HG03439 (cell line): ENCODE results near the gene CERK.

Source experiments
- ATAC-seq: cut with Tn5 transposase; IDR thresholded peaks from one replicate; pipeline ENCODE4 v1.9.1; 2021; ENCODE audit warnings: mild to moderate bottlenecking, moderate library complexity; ENCODE audit not compliant: unreplicated experiment

CERK gene

DNA sequence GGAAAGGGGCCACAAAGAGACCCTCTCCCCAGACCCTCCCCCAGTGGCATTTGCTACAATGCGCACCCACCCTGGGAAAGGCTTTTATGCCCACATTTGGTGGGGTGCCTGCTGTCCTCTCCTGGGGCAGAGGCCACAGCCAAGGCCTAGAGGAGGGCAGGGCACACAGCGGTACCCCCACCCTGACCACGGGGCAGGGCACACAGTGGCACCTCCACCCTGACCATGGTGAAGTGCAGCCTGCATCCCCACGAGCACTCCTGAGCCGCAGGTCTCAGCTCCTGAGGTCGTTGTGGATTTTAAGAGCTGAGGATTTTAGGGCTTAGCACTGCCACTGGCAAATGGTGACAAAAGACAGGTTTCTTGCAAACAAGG is 34.1 kb downstream of the CERK start:
- no peak for ATAC-seq

DNA sequence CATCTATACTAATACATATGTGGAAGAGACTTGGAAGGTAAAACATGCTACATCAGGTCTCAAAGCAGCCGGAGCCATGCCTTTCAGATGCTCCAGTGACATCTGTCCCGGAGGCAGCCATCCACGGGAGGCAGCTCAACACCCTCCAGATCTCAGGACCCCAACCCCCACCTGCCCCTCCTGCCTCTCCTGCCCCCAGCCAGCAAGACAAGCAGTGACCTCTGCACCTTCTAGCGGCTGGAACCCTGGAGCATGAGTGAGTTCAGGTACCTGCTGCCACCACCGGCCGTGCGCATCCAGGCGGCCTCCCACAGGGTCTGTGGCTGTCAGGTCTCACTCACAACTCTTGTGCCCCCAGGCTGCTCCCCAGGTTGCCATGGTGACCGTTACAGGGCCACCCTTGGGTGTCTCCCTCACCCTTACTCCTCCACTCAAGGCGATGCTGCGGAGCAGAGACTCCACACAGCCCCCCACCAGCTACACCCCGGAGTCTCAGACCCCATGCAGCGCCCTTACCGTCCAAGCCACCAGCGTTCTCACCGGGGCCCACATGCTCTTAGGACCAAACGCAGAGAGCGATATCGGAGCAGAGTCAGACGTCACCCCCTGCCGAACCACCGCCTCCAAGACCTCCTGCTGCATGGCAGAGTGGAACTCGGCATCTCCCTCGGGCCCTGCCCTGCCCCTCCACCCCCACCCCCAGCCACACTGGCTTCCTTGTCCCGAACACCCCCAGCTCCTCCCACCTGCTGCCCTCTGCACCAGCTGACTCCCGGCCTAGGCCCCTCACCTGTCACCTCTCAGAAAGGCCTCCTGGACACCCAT is 34.7 kb downstream of the CERK start:
- ATAC-seq, result no peak

DNA sequence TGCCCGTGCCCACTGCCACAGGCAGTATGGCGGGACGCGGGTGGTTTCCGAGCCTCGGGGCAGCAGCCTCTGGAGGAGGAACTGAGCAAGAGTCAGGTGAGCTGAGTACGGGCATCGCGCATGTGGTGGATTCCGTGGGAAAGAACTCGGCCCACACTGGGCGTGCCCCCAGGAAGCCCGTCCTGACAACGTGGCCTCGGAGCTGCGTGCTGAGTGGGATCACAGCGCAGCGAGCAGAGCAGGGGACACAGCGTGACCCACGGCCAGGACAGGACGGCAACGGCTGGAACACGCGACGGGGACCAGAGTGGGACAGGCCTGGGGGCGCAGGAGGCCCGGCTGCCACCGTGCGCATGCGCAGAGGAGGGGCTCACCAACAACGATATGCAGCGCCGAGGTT is 36.8 kb downstream of the CERK start:
- no peak for ATAC-seq

DNA sequence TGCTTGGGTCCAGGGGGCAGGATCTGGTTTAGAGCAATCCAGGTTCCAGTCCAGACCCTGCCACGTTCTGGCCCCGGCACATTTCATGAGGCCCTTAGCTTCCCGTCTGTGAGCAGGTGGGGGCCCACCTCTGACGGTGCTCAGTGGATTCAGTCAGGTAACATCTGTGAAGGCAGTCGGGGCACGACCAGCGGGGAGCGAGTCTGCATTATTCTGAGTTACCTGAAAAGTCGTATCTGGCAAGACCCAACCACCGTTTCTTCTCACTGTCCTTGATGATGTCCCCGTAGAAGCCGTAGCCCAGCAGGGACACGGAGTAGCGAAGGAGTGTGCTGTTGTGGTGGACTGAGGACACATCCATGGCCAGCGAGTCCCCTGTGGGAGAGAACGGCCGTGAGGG is 39.0 kb downstream of the CERK start:
- ATAC-seq, result no peak

DNA sequence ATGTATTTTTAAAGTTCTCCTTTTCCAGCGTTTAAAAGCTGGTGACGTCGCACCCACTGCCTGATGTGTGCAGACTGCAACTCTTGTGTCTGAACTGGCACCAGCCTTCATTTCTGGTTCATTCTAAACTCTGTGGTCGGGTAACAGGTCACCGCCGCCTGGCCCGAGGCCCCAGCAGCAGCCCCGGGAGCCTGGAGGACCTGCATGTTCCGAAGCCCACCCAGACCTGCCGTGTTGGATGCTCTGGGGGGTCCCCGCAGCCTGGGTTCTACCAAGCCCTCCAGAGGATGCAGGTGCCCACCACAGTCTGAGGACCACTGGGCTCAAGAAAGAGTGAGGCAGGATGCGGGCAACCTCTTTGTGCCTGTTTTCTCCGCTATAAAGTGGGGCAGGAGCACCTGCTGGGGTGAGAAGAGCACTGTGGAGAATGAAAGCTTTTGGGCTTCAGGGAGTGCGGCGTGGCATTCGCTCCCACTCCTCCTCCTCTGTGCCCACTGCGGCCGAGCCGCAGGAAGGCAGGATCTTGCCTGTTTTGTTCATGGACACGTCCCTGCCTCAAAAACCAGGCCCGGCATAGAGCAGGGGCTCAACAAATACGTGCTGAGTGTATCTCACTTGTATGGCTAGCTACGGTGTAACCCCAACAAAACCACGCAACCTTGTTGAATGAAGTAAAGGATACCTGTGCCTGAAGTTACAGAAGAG is 40.1 kb downstream of the CERK start:
- ATAC-seq, result no peak

DNA sequence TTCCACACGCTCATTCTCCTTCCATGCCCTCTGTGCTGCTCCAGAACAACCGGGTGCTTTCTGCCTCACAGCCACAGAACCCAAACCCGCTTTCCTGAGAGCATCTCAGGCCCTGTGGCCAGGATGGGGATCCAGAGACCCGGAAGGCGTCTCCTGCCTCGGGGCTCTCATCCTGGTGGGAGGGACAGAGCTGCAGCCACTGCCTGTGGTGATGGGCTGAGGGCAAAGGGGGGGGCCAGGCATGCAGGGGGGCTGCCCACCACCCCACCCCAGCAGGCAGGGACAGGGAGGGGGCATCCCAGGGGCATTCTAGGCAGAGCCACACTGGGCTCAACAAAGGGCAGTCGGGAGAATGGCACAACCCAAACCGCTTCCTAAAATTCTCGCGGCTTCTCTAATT is 41.4 kb downstream of the CERK start:
- ATAC-seq, result no peak

DNA sequence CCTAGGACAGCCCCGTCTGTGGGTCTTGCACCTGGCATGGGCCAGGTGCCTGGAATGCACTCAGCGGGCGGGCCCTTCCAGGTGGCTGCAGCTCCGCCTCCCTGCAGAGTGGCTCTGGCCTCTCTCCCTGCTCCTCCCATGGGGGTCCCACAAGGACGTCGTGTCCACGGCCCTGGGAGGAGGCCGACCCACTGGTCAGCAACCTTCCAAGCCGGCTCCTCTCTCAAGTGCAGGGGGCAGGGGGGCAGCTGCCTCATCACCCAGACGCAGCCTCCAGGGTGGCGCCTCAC is 41.9 kb downstream of the CERK start:
- ATAC-seq, result no peak

DNA sequence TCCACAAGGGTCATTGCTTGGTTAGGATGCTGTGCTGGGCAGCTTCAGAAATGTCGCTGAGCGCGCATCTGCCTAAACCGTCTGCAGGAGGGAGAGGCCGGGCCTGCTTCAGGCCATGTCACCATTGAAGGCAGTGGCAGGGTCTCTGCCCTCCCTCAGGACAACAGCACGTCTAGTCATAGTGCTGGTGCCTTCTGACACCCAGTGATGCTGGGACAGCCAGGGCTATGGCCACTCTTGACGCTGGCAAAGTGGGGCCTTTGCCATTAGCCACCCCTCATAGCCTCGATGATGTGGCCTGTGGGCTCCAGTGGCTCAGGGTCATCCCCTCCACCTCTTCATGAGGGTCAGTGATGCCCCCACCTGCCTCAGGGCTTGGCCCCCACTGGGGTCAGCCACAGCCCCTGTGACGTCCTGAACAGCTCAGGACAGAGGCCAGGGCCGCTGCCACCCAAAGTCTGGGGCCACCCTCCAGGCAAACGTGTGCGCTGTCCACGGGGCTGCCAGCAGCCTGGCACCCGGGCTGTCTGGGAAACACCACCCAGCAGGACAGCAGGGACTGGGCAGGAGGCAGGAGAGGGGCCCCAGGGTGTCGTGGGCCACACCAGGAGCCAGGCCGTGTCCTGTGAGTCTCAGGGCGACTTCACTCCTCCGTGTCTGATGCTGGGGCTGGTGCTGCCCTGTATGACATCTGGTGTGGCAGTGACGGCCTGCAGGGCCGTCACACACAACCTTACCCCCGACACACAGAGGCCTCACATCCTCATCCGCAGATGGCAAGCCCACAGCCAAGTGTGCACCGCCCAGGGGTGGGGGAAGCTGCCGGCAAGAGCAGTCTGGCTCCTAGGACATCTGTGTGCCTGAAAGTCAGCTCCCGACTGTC is 42.5 kb downstream of the CERK start:
- no peak for ATAC-seq

DNA sequence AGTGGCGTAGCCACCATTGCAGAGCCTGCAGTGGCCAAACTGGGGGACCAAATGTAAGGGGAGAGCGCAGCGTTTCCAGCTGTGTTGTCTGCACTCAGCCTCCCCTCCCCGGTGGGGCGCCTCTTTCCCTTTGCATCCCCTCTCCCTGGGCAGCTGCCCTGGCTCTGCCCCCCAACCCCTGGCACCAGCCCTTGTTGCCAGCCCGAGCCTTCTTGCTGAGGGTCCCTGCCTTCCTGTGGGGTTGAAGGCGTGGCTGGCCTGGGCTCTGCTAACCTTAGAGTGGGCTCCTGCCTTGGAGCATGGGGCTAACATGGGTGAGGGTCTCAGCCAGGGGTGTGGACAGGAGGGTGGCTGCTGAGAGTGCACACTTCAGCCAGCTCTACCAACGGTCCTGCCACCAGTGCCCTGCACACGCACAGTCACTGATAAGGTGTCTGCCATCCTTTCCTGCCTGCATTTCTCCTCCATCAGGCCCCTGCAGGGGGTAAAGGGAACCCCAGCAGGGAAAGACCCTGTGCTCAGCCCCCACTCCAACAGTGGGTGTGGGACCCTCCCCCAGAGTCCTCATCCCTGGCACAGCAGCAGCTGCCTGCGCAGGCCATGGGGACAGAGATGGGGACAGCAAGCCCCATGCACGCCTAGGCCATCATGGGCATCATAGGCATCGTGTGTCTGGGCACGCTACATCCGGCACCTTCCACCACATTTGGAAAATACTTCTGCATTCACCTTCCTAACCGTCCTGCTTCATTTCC is 43.5 kb downstream of the CERK start:
- ATAC-seq, result no peak

DNA sequence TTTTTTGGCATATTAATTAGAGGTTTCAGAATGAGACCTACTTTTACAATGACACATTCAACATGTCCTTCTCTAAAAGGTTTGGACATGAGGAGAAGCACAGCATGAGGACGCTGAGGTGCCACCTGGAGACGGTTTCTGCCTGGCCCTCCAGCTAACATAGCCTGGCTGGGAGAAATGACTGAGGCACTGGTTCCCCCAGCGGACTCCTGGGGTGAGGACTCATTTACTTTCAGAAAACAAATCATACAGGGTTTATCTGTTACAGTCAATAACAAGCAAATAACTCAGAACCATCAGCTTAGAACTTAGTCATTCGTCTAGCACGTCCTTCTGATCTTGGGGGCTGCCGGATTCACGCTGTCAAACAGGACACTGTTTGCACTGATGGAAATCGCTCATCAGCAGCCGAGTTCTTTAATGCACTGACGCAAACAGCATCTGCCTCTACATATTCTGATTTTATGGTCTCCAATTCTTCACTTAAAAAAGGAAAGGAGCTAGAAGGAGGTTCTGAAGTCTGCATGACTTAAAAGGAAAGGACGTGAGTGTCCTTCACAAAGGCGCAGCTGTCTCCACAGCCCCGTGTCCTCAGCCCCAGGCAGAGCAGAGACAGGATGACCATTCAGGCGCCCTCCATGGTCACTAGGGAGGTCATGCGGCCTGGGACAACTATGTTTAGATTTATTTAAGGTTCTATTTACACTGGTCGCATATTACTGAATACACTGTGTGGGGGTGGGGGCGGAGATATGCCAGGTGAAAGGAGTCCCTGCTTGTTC is 44.2 kb downstream of the CERK start:
- ATAC-seq, result no peak

DNA sequence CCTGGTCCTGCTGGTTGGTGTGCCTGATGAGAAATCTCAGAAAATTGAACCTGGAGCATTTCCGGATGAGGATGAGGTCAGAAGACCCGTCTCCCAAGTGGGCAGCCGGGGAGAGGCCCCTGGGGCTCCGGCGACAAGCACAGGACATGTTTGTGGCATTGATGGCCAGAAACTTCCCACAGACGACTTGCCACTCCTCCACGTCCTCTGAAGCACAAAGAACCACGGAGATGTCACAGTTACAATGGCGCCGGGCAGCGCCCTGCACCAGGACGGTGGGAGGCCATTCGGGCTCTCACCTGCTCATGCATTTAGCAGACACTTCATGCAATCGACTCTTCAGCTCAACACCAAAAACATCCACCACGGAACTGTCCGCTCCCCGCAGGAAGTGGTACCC is 46.5 kb downstream of the CERK start:
- no peak for ATAC-seq

DNA sequence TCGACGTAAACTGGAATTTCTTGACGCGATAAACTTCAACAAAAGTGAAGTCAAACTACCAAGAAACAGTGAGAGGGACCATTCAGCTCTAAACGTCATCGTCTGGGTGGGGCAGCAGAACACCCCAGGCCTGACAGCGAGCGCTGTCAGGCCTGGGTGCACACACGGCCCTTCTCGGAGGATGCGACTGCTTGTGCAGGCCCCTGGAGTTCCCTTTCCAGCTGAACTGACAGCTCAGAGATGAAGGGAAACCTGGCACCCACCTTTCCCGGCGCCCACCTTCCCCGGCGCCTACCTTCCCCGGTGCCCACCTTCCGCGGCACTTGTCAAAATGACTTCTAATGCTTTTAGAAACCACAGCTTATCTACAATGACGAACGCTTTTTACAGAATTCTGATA is 47.9 kb downstream of the CERK start:
- ATAC-seq, result no peak

DNA sequence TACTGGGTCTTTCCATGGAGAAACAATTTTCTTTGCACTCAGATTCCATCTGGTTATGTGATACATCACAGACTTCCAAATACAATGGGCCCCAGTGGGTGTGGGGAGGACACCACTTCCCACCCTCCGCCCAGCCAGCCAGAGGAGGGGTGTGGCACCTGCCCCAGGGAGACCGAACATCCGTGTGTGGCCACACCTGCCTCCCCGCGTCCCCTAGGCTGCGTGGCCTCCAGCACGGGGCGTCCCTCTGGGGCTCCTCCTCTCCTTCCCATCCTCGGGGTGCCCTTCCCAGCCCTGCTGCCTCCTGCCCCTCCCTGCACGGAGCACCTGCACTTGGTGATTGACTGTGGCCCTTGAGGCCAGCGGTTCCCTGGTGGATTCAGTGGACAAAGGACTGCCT is 49.1 kb downstream of the CERK start:
- ATAC-seq, result no peak

DNA sequence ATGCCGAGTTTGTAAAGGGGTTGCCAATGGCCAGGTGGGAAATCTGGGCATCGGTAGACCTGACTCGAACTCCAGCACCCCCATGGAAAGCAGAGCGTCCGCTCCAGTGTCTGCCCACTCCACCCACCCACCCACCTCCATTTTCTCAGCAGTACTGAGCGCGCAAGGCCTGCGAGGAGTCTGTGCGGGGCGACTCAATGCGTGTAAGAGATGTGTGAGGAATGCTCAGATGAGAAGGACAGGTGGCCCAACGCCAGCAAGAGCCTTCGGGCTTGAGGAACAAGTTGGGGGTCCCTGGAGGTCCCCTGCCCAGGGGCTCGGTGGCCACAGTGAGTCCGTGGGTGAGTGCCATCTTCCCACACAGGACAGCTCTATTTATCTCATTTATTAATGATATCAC is 50.6 kb downstream of the CERK start:
- no peak for ATAC-seq

DNA sequence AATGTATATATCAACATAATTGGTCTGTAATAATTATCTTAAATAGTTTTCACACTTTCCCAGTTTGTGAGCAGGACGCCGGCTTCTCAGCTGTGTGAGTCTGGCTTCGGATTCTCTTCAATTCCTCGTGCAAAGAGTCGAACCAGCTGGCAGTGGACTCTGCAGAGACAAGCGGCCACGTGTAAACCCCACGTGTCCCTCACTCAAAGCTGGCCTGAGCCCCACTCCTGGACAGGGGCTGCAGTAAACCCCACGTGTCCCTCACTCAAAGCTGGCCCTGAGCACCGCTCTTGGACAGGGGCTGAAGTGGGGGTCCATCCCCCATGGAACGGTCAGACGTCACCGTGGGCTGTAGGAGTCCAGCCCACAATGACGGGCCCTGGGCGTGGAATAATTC is 51.0 kb downstream of the CERK start:
- ATAC-seq, result no peak

DNA sequence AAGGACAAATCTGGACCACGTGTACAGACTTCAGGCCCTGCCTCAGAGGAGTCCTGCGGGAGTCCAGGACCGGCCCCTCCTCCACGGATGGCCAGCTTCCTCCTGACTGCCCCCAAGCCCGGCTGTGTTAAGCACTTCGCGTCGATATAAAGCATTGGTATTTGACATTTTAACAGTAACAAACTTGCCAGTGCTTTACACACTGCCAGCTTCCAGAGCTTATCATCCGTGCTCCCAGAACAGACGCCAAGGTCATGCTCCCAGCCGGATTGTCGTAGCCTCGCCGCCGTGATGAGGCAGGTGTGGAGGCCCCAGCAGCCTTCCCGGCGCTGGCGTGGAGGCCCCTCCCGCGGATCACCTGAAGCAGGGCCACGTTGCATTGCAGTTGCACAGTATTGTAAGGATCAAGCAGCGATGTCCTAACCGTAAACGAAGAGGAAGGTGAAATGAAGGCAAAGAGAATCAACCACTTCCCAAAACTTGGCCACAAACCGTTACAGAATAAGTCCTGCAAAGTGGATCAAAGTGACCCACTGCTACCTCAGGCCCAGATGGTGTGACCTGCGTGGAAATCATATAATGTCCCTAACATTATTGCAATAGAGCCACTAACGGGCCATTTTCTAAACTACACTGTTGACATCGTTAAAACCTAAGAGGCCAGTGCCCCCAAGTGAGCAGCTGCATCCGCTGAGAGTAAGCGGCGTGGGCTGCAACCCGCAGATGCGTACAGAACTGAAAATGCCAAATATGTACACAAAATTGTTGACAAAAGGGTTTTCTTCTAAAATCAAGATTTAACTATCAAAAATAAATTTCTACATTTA is 51.6 kb downstream of the CERK start:
- no peak for ATAC-seq

DNA sequence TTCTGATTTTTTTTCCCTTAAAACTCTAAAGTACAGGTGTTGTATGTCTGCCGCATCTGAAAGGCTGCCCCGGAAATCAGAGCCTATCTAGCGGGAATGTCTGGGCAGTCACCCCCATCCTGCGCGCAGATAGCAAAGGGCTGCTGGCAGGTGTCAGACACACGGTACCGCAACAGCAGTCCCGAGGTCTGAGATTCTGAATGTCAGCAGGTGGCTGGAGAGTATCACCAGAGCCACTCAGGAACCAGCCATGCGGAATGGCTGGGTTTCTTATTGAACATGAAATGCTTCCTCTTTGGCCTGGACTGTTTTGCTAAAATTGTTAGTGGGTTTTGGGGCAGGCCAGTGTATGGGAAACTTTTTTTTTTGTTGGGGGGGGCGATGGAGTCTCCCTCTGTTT is 53.3 kb downstream of the CERK start:
- no peak for ATAC-seq

DNA sequence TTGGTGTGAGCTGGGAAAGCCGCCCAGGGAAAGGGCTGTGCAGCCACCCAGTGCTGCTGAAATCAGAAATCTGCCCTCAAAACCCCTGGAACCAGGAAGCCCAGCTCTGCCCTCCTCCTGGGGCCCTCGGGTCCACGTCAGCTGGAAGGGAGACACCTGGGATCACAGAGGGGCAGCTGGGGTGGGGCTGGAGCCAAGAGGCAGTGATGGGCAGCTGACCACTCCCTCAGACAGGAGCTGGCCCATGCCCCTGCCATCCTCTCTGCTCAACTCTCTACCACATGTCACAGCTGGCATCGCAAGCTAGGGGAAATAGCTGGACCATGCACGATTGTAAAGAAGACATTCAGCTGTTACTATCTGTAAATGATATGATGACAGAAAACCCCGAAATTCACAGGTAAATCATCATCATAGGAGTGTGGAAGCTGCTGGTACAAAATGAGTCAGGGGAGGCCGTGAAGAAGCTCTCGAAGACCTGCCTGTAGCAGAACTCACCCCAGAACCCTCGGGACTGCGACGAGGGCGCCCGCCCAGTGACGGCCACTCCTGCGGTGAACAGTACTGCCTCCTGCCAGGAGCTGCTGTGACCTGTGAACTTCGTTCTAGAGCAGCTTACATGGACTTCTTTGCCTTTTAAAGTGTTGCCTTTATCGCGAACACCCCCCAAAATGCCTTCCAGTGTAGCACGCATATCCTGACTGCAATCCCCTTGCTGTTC is 55.9 kb downstream of the CERK start:
- no peak for ATAC-seq

DNA sequence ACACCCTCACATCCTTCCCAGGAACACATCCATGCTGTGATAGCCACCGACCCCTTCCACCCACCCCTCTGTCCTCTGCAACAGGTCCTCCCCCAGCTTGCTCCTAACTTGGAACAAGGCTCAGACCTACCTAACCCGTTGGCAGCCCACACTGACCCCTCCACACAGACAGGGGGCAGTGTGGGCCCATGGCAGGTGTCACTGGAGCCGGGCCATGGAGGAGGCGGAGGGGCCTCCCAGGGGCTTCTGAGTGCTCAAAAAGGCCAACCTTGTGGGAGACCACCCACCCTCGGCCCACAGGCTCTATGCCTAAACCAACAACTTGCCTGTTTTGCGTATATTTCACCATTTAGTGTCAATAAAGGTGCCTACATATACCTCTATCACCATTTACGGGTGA is 57.0 kb downstream of the CERK start:
- no peak for ATAC-seq
